PC-9 (cell line): ENCODE results near the gene POU5F1. TPM values are rescaled to one million over a fixed set of nuclear protein-coding genes. Genes with fewer than 3 reads are reported as not detected.

Experiments
- BruUV-seq: library from RNA; stranded (reverse); fragments of 400-500 nt; replicated peaks from 2 replicates; lab custom pipeline; 2021; lab: Mats Ljungman, UMichigan
- CTCF ChIA-PET: fragments of 300-600 bp; sonication (Branson Sonifier 250); formaldehyde crosslinking; loops from one replicate; lab custom pipeline; 2022; ENCODE audit warnings: antibody characterized with exemption; lab: Charles Lee
- POLR2A ChIA-PET: fragments of 300-600 bp; sonication (Branson Sonifier 250); formaldehyde crosslinking; loops from one replicate; lab custom pipeline; 2022; ENCODE audit warnings: antibody characterized with exemption; ENCODE audit not compliant: unreplicated experiment; lab: Charles Lee
- DNase-seq, 2 experiments: peaks; one replicate each; pipeline versions ENCODE4 v3.0.0 to v3.0.0-alpha.2; 2015 to 2022; ENCODE audit warnings: mixed read lengths in 1 of 2
- H2AFZ ChIP-seq: fragments of 200-600 bp; sonication (generic); 2 replicates; pipeline ENCODE4 v1.8.1; 2017; ENCODE audit warnings: antibody characterized with exemption
- H3F3A ChIP-seq: fragments of 200-600 bp; sonication (generic); 2 replicates; pipeline ENCODE4 v1.8.1; 2017; ENCODE audit warnings: antibody characterized with exemption, mild to moderate bottlenecking, low read depth; ENCODE audit not compliant: insufficient read depth
- H3K27ac ChIP-seq: fragments of 200-600 bp; sonication (generic); 2 replicates; pipeline ENCODE4 v1.6.1; 2016; ENCODE audit warnings: mixed run types
- H3K27me3 ChIP-seq: fragments of 200-600 bp; sonication (generic); 2 replicates; pipeline ENCODE4 v1.6.1; 2016; ENCODE audit warnings: low read depth, mixed run types; ENCODE audit not compliant: insufficient read depth
- H3K36me3 ChIP-seq: fragments of 200-600 bp; sonication (generic); 2 replicates; pipeline ENCODE4 v1.6.1; 2016; ENCODE audit warnings: low read depth, mixed run types
- H3K4me1 ChIP-seq: fragments of 200-600 bp; sonication (generic); replicated peaks from 2 replicates; pipeline ENCODE4 v1.6.1; 2016; ENCODE audit warnings: mixed run types; ENCODE audit not compliant: insufficient read depth
- H3K4me2 ChIP-seq: fragments of 200-600 bp; sonication (generic); 2 replicates; pipeline ENCODE4 v1.6.1; 2017; ENCODE audit warnings: mixed run types
- H3K4me3 ChIP-seq: fragments of 200-600 bp; sonication (generic); 2 replicates; pipeline ENCODE4 v1.6.1; 2016; ENCODE audit warnings: mixed run types
- H3K79me2 ChIP-seq: fragments of 200-600 bp; sonication (generic); 2 replicates; pipeline ENCODE4 v1.6.1; 2017; ENCODE audit warnings: low read depth, mixed run types
- H3K9me2 ChIP-seq: fragments of 200-600 bp; sonication (generic); 2 replicates; pipeline ENCODE4 v1.8.1; 2017; ENCODE audit warnings: mild to moderate bottlenecking; ENCODE audit not compliant: insufficient read depth
- H3K9me3 ChIP-seq: fragments of 200-600 bp; sonication (generic); 2 replicates; pipeline ENCODE4 v1.8.1; 2016; ENCODE audit warnings: low read depth; ENCODE audit not compliant: insufficient read depth
- H4K20me1 ChIP-seq: fragments of 200-600 bp; sonication (generic); 2 replicates; pipeline ENCODE4 v1.8.1; 2017; ENCODE audit not compliant: insufficient read depth
- CTCF ChIP-seq: fragments of 200-600 bp; sonication (generic); conservative IDR thresholded peaks from 2 replicates; pipeline ENCODE4 v1.6.1; 2017; ENCODE audit warnings: mixed run types, antibody characterized with exemption, mild to moderate bottlenecking, moderate library complexity
- EZH2 ChIP-seq: fragments of 200-600 bp; sonication (generic); IDR thresholded peaks from 2 replicates; pipeline ENCODE4 v1.8.0; 2017; ENCODE audit warnings: antibody characterized with exemption, low read depth
- intact Hi-C: fragments of 100-400 bp; cut with micrococcal nuclease; formaldehyde crosslinking; loops from one replicate; pipeline ENCODE4 v1.10.0; 2022; ENCODE audit not compliant: unreplicated experiment
- total RNA-seq: library from RNA; stranded (reverse); gene quantifications from 2 replicates; pipeline ENCODE4 v1.2.3, GENCODE V29; 2021

Gene POU5F1
- total RNA-seq, 1 experiment from 2014 or later = 1.4 TPM

GRCh38 chr6:31157513-31158139 lies 12.9 kb downstream of the POU5F1 start, which contains the start of gene CCHCR1:
TSS of gene CCHCR1 (minus strand) at chr6:31157802. CDS start at chr6:31157600, 202 bp downstream.
- ChIA-PET CTCF (interaction anchor here (0.6 to 1.2 kb wide), 2 partner anchors 17 to 35 kb away, joined by 3 to 4 read pairs; no protein-coding TSS in a partner anchor), POLR2A (no interaction called here)
- intact Hi-C loops = loop anchor here (1.0 to 2.0 kb wide), 2 partner anchors 12 to 35 kb away; no protein-coding TSS in a partner anchor

GRCh38 chr6:31156641-31157040 lies 13.8 kb downstream of the POU5F1 start:
- H3K79me2 ChIP-seq = no peaks in the 10 kb centered on the region
- no peaks in the 10 kb centered on the region for H3F3A ChIP-seq
- H3K27ac ChIP-seq = no peak overlapping the region
- H3K27me3 ChIP-seq = no peaks in the 10 kb centered on the region
- H3K9me2 ChIP-seq = no peaks in the 10 kb centered on the region
- no peaks in the 10 kb centered on the region for H3K36me3 ChIP-seq
- ChIA-PET CTCF (interaction anchor here (0.5 kb wide), 1 partner anchor 9 kb away, joined by 5 read pairs; no protein-coding TSS in a partner anchor), POLR2A (no interaction called here)
- H2AFZ ChIP-seq = no peak overlapping the region
- H3K9me3 ChIP-seq = no peaks in the 10 kb centered on the region
- H3K4me3 ChIP-seq = no peak overlapping the region
- H3K4me1 ChIP-seq = peaks cover 16% of the 10 kb centered on the region
- no peaks in the 10 kb centered on the region; the same call in 1 of the 2 replicates for H4K20me1 ChIP-seq
- intact Hi-C loops = no loop called here
- BruUV-seq = no TSS peak
- no peak for DNase-seq
- H3K4me2 ChIP-seq = no peak overlapping the region; the same call in 1 of the 2 replicates
- TF ChIP-seq CTCF = no peak
- no peak for TF ChIP-seq EZH2

More at GRCh38 chr6:31157513-31158139, 12.9 kb downstream of the POU5F1 start, which contains the start of gene CCHCR1:
- peak within 1 kb of the TSS; percentile 89 for H3K4me3 ChIP-seq
- no peaks in the 10 kb centered on the region for H3F3A ChIP-seq
- peaks cover 16% of the 10 kb centered on the region for H3K4me1 ChIP-seq
- H3K79me2 ChIP-seq = no peaks in the 10 kb centered on the region
- peak within 1 kb of the TSS; percentile 94 for H3K4me2 ChIP-seq
- no peaks in the 10 kb centered on the region for H3K27me3 ChIP-seq
- no peaks in the 10 kb centered on the region for H3K36me3 ChIP-seq
- no peak within 1 kb of the TSS for H3K27ac ChIP-seq
- H3K9me2 ChIP-seq = no peaks in the 10 kb centered on the region
- no peak for DNase-seq
- H3K9me3 ChIP-seq = no peaks in the 10 kb centered on the region
- H4K20me1 ChIP-seq = no peaks in the 10 kb centered on the region; the same call in 1 of the 2 replicates
- TF ChIP-seq CTCF (no peak), EZH2 (no peak)
- peak within 1 kb of the TSS; percentile 96 for H2AFZ ChIP-seq
- no TSS peak for BruUV-seq

GRCh38 chr6:31154436-31154835 lies 16.0 kb downstream of the POU5F1 start:
- DNase-seq = no peak
- no peak for TF ChIP-seq EZH2
- no peak for TF ChIP-seq CTCF
- ChIA-PET CTCF (no interaction called here), POLR2A (interaction anchor here (0.6 kb wide), 1 partner anchor 12 kb away, joined by 4 read pairs; no protein-coding TSS in a partner anchor)
- no TSS peak for BruUV-seq
- no peaks in the 10 kb centered on the region for H3K9me3 ChIP-seq
- peaks cover 15% of the 10 kb centered on the region for H3K4me1 ChIP-seq
- no peaks in the 10 kb centered on the region for H3F3A ChIP-seq
- H3K27ac ChIP-seq = no peak overlapping the region
- H3K27me3 ChIP-seq = no peaks in the 10 kb centered on the region
- no peak overlapping the region for H3K4me3 ChIP-seq
- H2AFZ ChIP-seq = no peak overlapping the region
- H3K4me2 ChIP-seq = no peak overlapping the region
- no peaks in the 10 kb centered on the region for H3K9me2 ChIP-seq
- no peaks in the 10 kb centered on the region for H3K36me3 ChIP-seq
- H4K20me1 ChIP-seq = no peaks in the 10 kb centered on the region
- no peaks in the 10 kb centered on the region for H3K79me2 ChIP-seq
- intact Hi-C loops = no loop called here
